ENCODE data around the gene AADACL3.
"Not testable (repeated sequence)": the region's sequence is repeated elsewhere in the genome, so short reads cannot be mapped to it uniquely, and the experiment has no call there.

The AADACL3 gene

DNA sequence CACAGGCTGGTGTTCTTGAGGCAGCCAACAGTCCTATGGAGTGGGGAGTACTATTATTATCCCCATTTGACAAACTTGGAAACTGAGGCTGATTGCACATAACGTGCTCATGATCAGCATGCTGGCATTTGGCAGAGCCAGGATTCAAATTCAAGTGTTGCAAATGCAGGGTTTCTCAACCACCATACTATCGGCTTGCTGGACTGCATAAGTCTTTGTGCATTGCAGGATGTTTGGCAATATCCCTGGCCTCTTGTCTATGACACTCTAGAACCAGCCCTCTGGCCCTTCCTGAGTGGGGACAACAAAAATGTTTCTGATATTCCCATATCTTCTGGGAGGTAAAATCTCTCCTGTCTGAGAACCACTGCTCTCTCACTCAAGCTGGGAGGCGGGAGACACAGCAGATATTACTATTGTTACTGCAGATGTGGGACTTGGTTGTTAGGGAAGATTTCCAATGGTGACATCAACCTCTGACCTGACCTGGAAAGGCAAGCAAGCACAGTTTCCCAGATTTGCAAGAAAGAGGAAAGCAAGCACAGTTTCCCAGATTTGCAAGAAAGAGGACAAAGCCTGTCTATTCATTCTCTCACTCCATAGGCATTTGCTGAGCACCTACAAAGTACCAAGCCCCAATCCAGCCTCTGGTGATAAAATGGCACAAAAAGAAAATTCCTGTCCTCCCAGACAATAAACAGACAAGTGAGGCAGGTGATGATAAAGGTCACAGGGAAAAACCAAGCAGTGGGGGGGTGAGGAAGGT, 1.0 kb upstream of the AADACL3 start:
- DNase-seq (ENCODE audit: low read depth in 2 of 2) = no peak

DNA sequence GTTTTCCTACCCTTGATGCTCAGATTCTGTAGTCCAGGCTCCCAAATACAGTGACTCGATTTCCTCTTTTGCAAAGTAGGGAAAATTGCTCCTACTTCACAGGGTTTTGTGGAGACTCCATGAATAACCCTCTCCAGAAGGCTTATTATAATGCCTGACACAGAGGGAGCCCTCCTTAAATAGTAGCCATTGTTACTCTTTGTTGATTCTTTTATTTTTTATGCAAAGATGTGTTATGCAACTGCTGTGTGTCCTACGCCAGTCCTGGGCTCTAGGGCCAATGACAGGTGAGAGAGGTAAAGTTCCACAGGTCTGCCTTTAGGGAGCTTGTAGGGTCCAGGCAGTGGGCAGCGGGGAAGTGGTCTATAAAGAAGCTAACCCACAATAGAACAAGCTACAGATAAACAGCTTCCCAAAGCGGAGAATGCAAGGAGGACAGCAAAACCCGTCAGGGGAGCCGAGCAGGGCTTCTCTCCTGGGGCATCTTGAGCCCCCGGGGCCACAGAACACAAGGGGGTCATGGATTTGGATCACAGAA, 1.5 kb downstream of the AADACL3 start:
- no peak for DNase-seq (ENCODE audit: low read depth in 2 of 2)

DNA sequence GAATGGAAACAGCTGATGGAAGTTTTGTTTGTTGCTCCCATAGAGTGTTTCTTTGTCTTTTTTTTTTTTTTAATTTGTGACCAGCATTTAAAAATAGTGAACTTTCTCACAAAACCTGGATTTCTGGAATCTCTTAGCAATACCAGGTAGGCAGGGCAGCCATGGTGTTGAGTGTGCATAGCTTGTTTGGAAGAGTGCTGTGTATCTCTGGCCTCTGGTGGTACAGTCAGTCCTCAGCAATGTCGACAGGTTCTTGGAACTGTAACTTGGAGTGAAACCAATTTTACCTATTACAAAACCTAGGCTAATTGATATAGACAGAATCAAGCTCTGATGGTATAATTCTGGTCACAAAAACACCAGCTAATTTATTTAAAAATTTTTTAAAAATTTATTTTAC, 6.7 kb downstream of the AADACL3 start:
- DNase-seq (ENCODE audit: low read depth in 2 of 2) = no peak

DNA sequence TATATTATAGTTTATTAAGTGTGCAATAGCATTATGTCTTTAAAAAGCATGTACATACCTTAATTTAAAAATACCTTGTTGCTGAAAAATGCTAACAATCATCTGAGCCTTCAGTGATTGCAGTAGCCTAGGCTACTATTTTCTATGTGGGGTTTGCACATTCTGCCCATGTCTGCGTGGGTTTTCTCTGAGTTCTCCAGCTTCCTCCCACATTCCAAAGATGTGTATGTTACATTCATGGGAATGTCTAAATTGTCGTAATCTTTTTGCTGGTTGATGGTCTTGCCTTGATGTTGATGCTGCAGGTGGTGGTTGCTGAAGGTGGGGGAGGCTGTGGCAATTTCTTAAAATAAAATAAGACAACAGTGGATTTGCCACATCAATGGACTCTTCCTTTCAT, 12.5 kb downstream of the AADACL3 start:
- no peak for DNase-seq (ENCODE audit: low read depth in 2 of 2)

DNA sequence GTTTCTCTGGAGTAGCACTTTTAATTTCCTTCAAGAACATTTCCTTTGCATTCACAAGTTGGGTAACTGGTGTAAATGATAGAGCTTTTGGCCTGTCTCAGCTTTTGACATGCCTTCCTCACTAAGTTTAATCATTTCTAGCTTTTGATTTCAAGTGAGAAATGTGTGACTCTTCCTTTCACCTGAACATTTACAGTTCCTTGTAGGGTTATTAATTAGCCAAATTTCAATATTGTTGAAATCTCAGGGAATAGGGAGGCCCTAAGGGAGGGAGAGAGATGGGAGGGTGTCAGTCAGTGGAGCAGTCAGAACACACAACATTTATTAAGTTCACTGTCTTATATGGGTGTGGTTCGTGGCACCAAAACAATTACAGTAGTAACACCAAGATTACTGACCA, 14.2 kb downstream of the AADACL3 start:
- no peak for DNase-seq (ENCODE audit: low read depth in 2 of 2)

DNA sequence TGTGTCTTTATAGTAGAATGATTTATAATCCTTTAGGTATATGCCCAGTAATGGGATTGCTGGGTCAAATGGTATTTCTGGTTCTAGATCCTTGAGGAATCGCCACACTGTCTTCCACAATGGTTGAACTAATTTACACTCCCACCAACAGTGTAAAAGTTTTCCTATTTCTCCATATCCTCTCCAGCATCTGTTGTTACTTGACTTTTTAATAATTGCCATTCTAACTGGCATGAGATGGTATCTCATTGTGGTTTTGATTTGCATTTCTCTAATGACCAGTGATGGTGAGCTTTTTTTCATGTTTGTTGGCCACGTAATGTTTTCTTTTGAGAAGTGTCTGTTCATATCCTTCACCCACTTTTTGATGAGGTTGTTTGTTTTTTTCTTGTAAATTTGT, 15.2 kb downstream of the AADACL3 start:
- not testable (repeated sequence) for DNase-seq (ENCODE audit: low read depth in 2 of 2)

DNA sequence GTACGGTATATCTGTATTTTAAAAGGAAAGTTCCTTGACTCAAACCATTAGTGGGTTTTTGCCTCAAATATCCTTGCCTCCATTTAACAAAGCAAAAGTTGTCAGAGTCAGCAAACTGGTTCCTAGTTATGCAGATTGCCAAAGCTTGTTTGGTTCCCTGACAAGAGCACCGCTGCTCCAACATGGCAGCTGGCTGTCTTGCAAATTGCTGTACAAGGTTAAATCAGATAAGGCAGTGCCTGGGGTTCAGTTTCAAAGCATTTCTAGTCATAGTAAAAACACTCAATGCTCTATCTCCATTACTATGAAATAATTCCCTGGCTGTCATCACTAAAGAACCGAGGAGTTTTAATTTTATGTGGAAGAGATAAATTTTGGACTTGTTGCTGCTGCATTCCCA, 18.7 kb downstream of the AADACL3 start:
- no peak for DNase-seq (ENCODE audit: low read depth in 2 of 2)

DNA sequence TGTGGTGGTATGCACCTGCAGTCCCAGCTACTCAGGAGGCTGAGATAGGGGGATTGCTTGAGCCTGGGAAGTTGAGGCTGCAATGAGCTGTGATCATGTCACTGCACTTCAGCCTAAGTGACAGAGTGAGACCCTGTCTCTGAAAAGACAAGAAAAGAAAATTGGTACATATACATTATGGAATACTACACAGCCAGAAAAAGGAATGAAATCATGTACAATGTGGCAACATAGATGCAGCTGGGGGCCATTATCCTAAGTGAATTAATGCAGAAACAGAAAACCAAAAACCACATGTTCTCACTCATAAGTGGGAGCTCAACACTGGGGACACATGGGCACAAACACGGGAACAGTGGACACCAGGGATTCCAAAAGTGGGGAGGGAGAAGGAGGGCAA, 23.0 kb downstream of the AADACL3 start:
- DNase-seq (ENCODE audit: low read depth in 2 of 2) = no peak

DNA sequence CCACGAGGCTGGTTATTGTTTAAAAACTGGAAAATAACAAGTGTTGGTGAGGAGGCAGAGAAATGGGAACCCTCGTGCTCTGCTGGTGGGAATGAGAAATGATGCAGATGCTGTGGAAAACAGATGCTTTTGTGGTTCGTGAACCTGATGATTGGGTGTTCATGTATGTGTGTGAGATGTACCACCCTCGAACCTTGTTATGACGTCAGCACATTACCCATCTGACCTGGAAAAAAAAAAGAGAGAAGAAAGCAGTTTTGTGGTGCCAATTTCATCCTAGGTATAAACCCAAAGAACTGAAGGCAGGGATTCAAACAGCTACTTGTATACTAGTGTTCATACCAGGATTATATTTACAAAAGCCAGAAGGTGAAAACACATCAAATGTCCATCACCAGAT, 23.7 kb downstream of the AADACL3 start:
- DNase-seq (ENCODE audit: low read depth in 2 of 2) = no peak

DNA sequence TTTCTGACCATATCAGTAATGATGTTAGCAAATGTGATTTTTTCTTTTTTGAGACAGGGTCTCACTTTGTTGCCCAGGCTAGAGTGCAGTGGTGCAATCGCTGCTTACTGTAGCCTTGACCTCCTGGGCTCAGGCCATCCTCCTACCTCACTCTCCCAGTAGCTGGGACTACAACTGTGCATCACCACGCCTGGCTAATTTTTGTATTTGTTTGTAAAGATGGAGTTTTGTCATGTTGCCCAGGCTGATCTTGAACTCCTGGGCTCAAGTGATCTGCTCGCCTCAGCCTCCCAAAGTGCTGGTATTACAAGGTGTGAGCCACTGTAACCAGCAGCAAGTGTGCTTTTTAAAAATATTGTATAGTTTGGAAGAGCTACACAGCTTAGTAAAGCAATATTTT, 26.0 kb downstream of the AADACL3 start:
- DNase-seq (ENCODE audit: low read depth in 2 of 2) = no peak

DNA sequence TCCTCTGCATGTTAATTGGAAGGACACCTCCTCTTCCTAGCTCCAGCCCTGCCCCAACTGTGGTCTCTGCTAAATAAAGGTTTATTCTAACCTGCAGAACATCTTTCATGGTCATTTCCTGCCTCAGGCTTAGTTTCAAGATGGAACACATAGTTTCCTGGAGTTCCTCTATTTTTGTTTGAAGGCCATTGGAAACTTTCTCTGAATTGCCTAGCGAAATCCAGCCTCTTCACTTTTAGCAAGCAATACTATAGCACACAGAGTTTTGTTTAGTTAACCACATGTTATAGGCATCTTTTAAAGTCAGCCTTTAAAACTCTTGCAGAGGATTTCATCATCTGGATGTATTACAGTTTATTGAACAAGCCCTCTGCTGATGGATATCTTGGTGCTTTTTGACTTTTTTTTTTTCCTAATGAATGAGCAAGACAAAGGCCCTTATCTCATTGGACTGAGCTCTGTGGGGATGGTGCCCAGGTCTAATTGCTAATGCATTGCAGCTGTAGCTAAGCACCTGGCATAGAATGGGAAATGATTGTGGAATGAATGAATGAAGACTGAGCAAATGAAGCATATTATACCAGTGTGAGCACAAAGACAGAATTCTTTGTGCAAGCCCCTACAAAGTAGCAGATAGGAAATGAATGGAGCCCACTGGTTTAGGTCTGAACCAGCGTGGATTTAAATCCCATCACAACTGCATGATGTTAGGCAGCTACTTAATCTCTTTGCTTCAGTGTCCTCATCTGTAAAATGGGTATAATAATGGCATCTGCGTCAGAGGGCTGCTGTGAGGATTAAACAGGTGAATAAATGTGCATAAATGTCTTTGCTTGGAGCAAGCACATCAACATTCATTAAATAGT, 29.4 kb downstream of the AADACL3 start:
- DNase-seq (ENCODE audit: low read depth in 2 of 2) = no peak

DNA sequence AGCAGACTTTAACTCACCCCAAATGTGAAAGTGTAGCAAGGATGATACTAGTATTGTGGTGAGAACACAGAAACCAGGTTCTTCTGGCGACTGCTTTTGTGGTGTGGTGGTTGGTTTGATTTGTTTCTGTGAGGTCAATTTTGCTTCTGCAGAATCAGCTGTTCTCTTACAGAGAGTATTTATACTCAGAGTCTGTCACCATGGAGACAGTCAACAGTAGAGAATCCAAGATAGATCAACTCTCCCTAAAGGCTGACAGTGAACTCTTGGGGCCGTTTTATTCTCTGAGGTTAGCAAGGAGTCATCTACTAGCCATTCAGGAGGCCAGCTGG, 30.0 kb downstream of the AADACL3 start, which contains the start of gene CFAP107:
CFAP107 (plus strand) TSS at position 209 of the 332 bp plus-strand sequence. CDS start 231 bp downstream, outside the sequence.
- DNase-seq (ENCODE audit: low read depth in 2 of 2) = no peak

DNA sequence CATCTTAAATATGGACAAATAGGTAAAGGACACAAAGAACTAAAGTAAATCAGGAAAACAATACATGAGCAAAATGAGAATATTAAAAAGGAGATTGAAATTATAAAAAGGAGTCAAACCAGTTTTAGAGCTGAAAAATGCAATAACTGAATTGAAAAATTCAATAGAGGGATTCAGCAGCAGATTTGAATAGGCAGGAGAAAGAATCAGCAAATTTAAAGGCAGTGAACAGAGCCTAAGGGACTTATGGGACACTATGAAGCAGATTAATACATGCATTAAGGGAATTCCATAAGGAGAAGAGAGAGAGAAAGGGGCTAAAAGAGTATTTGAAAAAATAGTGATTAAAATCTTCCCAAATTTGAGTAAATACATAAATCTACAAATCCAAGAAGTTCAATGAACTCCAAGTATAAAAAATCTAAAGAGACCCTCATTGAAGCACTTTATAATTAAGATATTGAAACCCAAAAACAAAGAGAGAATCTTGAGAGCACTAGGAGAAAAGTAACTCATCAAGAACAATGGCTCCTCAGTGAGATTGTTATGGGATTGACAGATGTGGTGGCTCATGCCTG, 33.0 kb downstream of the AADACL3 start:
- DNase-seq (ENCODE audit: low read depth in 2 of 2) = no peak

DNA sequence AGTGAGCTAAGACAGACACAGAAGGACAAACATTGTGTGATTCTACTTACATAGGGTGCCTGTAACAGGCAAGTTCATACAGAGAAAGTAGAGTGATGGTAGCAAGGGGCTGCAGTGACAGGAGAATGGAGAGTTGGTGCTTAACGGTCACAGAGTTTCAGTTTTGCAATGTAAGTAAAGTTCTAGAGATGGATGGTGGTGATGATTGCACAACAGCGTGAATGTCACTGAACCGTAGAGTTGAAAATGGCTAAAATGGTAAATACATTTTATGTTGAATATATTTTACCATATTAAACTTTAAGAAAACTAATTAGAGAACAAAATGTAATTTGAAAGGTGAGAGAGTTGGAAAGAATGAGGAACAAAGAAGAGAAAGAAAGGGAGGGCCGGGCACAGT, 38.8 kb downstream of the AADACL3 start:
- no peak for DNase-seq (ENCODE audit: low read depth in 2 of 2)

DNA sequence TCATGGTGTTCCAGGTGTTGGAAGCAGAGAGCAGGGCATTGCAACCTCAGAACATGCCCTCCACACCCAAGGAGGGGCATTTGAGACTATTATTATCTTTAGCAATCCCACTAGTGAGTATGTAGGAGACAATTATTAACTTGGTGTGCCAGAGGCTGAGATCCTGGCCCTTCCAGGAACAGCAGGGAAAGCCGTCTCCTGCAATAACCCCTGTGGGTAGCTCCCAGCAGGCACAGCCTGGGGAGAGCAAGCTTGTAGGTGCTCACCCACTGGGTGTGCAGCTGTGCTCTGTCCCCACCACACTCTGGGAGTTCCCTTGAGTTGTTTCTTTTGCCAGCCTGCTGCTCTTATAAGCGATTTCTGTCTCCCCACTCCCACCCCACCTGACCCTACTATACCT, 40.4 kb downstream of the AADACL3 start:
- DNase-seq (ENCODE audit: low read depth in 2 of 2) = no peak

DNA sequence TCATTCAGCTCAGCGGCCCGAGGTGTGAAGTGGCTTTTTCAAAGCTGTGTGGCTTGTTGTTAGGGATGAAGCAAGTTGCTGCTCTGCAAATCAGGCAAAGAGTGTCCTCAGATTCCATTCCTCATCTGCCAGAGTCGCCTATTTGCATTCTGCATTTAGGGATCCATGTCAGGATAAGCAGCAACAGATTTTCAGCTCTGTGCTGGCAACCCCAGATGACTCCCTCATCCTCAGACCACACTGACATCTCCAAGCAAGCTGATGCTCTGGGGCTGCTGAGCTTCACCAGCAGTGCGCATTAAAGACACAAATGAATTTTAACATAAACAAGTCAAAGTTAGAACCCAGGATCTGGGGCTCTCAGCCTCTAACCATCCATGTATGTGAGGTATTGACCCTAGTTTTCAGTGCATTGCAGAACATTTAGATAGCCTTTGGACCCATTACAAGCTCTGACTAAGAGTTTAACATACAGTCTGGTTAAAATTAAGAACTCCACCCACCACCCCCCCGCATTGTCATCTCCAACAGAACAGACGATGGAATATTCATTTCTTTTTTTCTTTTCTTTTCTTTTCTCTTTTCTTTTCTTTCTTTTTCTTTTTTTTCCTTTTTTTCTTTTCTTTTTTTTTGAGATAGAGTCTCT, 41.0 kb downstream of the AADACL3 start:
- DNase-seq (ENCODE audit: low read depth in 2 of 2) = no peak

DNA sequence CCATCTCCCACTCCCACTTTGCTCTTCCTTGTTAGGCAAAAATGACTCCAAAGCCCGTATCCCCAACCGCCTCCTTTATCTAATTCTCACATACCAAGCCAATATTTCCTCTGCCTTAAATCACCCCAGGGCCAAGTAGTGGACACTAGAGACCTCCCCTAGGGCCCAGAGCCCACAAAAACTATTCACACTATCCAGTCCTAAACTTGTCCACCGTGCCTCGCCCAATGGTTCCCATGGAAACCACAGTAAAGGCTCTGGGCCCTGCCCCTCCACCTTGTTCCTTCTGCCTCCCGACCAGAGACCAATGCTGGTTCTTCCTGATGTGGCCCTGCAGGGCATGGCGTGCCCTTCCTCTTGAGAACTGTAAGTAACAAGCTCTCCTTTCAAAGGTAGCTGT, 41.9 kb downstream of the AADACL3 start:
- DNase-seq (ENCODE audit: low read depth in 2 of 2) = no peak

DNA sequence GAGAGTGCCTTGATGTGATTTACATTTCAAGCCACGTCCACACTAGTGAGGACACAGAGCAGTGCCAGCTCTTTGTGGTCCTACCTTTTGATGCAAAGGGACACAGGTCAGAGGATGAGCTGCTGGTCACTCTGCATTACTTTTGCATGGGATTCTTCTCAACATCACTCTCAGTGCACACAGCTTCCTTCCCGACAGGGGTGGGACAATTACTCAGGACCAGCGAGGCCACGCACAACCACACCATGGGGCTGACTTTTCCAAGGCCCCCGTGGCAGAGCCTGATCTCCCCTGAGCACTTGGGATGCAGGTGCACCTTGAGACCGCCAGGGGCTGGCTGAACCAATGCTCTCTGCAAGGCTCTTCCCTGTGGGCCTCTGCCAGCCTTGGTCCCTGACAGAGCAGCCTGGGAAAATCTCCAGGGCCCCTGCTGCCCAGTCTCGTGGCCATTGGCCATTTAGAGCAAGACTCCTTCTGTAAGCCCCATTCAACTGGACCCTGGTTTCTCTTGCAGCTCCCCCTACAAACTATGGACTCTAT, 44.4 kb downstream of the AADACL3 start:
- no peak for DNase-seq (ENCODE audit: low read depth in 2 of 2)

DNA sequence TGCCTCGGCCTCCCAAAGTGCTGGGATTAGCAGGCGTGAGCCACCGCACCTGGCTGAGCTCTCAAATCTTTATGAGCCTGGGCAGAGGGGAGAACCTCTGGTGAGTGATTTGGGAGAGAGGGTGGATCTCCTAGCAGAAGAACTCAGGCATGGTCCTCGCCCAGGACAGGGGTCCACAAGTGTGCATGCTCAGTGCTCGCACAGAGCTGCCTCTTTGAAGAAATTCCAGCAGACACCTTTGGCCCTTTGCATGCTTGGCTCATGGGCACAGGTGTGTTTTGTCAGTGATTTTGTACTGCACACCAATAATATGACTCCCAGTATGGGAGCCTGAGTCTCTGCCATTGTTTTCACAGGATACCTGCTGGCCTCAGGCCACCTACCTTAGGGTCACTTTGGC, 45.9 kb downstream of the AADACL3 start:
- DNase-seq (ENCODE audit: low read depth in 2 of 2) = no peak

DNA sequence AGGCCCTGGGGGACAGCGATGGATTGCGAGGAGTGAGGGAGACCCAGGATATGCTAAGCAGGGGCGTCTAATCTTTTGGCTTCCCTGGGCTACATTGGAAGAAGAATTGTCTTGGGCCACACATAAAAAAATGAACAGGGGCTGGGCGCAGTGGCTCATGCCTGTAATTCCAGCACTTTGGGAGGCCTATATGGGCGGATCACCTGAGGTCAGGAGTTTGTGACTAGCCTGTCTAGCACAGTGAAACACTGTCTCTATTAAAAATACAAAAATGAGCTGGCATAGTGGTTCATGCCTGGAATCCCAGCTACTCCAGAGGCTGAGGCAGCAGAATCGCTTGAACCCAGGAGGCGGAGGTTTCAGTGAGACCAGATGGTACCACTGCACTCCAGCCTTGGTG, 46.9 kb downstream of the AADACL3 start:
- DNase-seq (ENCODE audit: low read depth in 2 of 2) = no peak

DNA sequence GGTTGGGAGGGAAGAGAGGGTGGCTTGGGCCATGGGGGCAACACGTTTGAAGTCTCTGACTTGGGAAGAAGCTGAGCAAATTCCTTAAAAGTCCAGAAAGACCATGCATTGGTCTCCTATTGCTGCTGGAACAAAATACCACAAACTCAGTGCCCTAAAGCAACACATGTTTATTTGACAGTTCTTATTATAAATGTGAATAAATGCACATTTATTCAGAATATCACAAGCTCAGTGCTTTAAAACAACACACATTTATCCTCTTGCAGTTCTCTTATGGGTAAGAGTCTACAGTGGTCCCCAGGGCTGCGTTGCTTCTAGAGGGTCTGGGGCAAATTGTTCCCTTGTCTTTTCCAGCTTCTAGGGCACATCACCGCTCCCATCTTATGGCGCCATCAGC, 47.6 kb downstream of the AADACL3 start:
- DNase-seq (ENCODE audit: low read depth in 2 of 2) = no peak

DNA sequence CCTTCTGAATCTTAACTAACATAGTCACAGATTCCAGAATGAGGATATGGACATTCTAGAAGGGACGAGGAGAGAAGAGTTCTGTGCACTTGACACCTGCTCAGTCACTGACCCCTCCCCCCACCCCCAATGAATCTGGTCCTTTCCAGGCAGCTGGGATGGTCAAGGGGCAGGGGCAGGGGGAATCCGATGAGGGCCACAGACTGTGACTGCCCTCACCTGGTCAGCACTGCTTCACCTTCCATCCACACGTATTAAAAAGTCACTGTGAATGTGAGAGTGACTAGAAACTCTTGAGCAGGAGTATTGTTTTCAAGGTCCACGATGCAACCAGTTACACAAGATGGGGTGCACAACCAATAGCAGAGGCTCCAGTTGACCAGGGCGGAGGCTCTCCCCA, 48.1 kb downstream of the AADACL3 start:
- no peak for DNase-seq (ENCODE audit: low read depth in 2 of 2)
